IMR-90 (cell line): ENCODE measurements around the gene MTF2. TPM values are rescaled to one million over a fixed set of nuclear protein-coding genes. Genes with fewer than 3 reads are reported as not detected.

Source experiments
- ATAC-seq: fragments of 200-7000 bp; cut with Tn5 transposase; 2 replicates; pipeline ENCODE4 v1.9.1; 2020; ENCODE audit warnings: low read depth, mild to moderate bottlenecking, moderate library complexity
- BruUV-seq: library from RNA; stranded (reverse); fragments of 400-500 nt; replicated peaks from 2 replicates; lab custom pipeline; 2021; lab: Mats Ljungman, UMichigan
- CTCF ChIA-PET: fragments of 300-600 bp; formaldehyde crosslinking; extraction: SDS; loops from one replicate; lab custom pipeline; 2021; ENCODE audit warnings: antibody characterized with exemption; lab: Yijun Ruan, JAX
- POLR2A ChIA-PET: fragments of 300-600 bp; sonication (Branson Sonifier 250); formaldehyde crosslinking; loops from one replicate; lab custom pipeline; 2022; ENCODE audit warnings: antibody characterized with exemption; ENCODE audit not compliant: unreplicated experiment; lab: Charles Lee
- DNase-seq: peaks from one replicate; pipeline ENCODE4 v3.0.0; 2013
- H2AFZ ChIP-seq: replicated peaks from 2 replicates; pipeline ENCODE3; 2013; ENCODE audit warnings: low read length, mild to moderate bottlenecking; ENCODE audit not compliant: poor library complexity
- H2AK5ac ChIP-seq: 2 replicates; pipeline ENCODE4 v1.6.1; 2013; ENCODE audit warnings: low read depth, low read length, inconsistent platforms
- H2AK9ac ChIP-seq: replicated peaks from 2 replicates; pipeline ENCODE3; 2013; ENCODE audit warnings: mild to moderate bottlenecking, low read depth, low read length, moderate library complexity; ENCODE audit not compliant: poor library complexity
- H2BK120ac ChIP-seq: 2 replicates; pipeline ENCODE4 v1.6.1; 2013; ENCODE audit warnings: low read depth, low read length, inconsistent platforms
- H2BK15ac ChIP-seq: 3 replicates; pipeline ENCODE4 v1.6.1; 2013; ENCODE audit warnings: low read depth, low read length, inconsistent platforms
- H2BK20ac ChIP-seq: 2 replicates; pipeline ENCODE4 v1.6.1; 2013; ENCODE audit warnings: low read depth, mild to moderate bottlenecking, inconsistent platforms, low read length, moderate library complexity
- H2BK5ac ChIP-seq: 2 replicates; pipeline ENCODE4 v1.6.1; 2013; ENCODE audit warnings: mild to moderate bottlenecking, low read depth, low read length, inconsistent platforms; ENCODE audit not compliant: poor library complexity, severe bottlenecking
- H3K14ac ChIP-seq: replicated peaks from 2 replicates; pipeline ENCODE4 v1.6.1; 2013; ENCODE audit warnings: low read depth, low read length, inconsistent platforms
- H3K18ac ChIP-seq: 2 replicates; pipeline ENCODE4 v1.6.1; 2013; ENCODE audit warnings: low read depth, low read length, control low read depth
- H3K23ac ChIP-seq: 2 replicates; pipeline ENCODE4 v1.6.1; 2013; ENCODE audit warnings: low read depth, low read length, inconsistent platforms
- H3K27ac ChIP-seq: 2 replicates; pipeline ENCODE4 v1.5.1; 2013; ENCODE audit warnings: mild to moderate bottlenecking, control low read depth, low read length; ENCODE audit not compliant: insufficient read depth
- H3K27me3 ChIP-seq: 2 replicates; pipeline ENCODE4 v1.6.1; 2013; ENCODE audit warnings: low read length; ENCODE audit not compliant: control insufficient read depth, insufficient read depth
- H3K36me3 ChIP-seq: 2 replicates; pipeline ENCODE4 v1.6.1; 2013; ENCODE audit warnings: low read length, mixed read lengths; ENCODE audit not compliant: control insufficient read depth, insufficient read depth
- H3K4ac ChIP-seq: 2 replicates; pipeline ENCODE4 v1.6.1; 2013; ENCODE audit warnings: low read depth, low read length, inconsistent platforms
- H3K4me1 ChIP-seq: 2 replicates; pipeline ENCODE4 v1.6.1; 2013; ENCODE audit warnings: low read length, mixed read lengths; ENCODE audit not compliant: control insufficient read depth, insufficient read depth
- H3K4me2 ChIP-seq: 2 replicates; pipeline ENCODE4 v1.6.1; 2013; ENCODE audit warnings: low read depth, mild to moderate bottlenecking, control low read depth, low read length, moderate library complexity
- H3K4me3 ChIP-seq: 2 replicates; pipeline ENCODE4 v1.5.1; 2013; ENCODE audit warnings: low read depth, mild to moderate bottlenecking, control low read depth, low read length, moderate library complexity; ENCODE audit not compliant: insufficient read depth
- H3K56ac ChIP-seq: 2 replicates; pipeline ENCODE4 v1.6.1; 2013; ENCODE audit warnings: low read length, inconsistent platforms; ENCODE audit not compliant: insufficient read depth; ENCODE audit errors: extremely low read depth
- H3K79me1 ChIP-seq, 2 experiments: 2 replicates each; pipeline ENCODE4 v1.6.1; 2013; ENCODE audit warnings: low read length in 2 of 2, inconsistent platforms in 1 of 2, low read depth in 1 of 2
- H3K9ac ChIP-seq: 2 replicates; pipeline ENCODE4 v1.6.1; 2013; ENCODE audit warnings: low read depth, low read length, control low read depth
- H3K9me1 ChIP-seq: 2 replicates; pipeline ENCODE4 v1.6.1; 2013; ENCODE audit warnings: low read length, inconsistent platforms; ENCODE audit not compliant: insufficient read depth
- H3K9me3 ChIP-seq: 2 replicates; pipeline ENCODE4 v1.6.1; 2013; ENCODE audit warnings: low read length; ENCODE audit not compliant: control insufficient read depth, insufficient read depth
- H4K20me1 ChIP-seq: 2 replicates; pipeline ENCODE4 v1.6.1; 2013; ENCODE audit warnings: low read length, inconsistent platforms; ENCODE audit not compliant: insufficient read depth
- H4K5ac ChIP-seq: 2 replicates; pipeline ENCODE4 v1.6.1; 2013; ENCODE audit warnings: mild to moderate bottlenecking, low read depth, low read length, control low read depth
- H4K8ac ChIP-seq, 2 experiments: 2 replicates each; pipeline ENCODE4 v1.6.1; 2013; ENCODE audit warnings: low read depth in 2 of 2, low read length in 2 of 2, control low read depth in 1 of 2, inconsistent platforms in 1 of 2
- H4K91ac ChIP-seq: 2 replicates; pipeline ENCODE4 v1.6.1; 2013; ENCODE audit warnings: low read depth, low read length, inconsistent platforms; ENCODE audit not compliant: insufficient read depth
- CHD1 ChIP-seq: IDR thresholded peaks from 2 replicates; pipeline ENCODE4 v1.6.1; 2012; ENCODE audit warnings: low read depth, low read length, improper control_type of control experiment
- FOS ChIP-seq: fragments of 150-350 bp; IDR thresholded peaks from 2 replicates; pipeline ENCODE4 v1.6.1; 2016; ENCODE audit warnings: low read depth, low read length
- MAFK ChIP-seq: IDR thresholded peaks from 2 replicates; pipeline ENCODE4 v1.6.1; 2012; ENCODE audit warnings: low read depth, low read length, improper control_type of control experiment
- RAD21 ChIP-seq: IDR thresholded peaks from 2 replicates; pipeline ENCODE4 v1.6.1; 2012; ENCODE audit warnings: low read length, improper control_type of control experiment
- RFX5 ChIP-seq: IDR thresholded peaks from 2 replicates; pipeline ENCODE4 v1.8.0; 2012; ENCODE audit warnings: low read depth, mild to moderate bottlenecking, low read length, moderate library complexity
- USF2 ChIP-seq: fragments of 150-350 bp; IDR thresholded peaks from 2 replicates; pipeline ENCODE4 v1.6.1; 2017; ENCODE audit warnings: mild to moderate bottlenecking, antibody characterized with exemption, low read length, low read depth
- WGBS, 2 experiments: methylation state at CpG; one replicate each; pipeline versions ENCODE4 v1.1.5 to v1.1.7; 2013; ENCODE audit warnings: missing lambda C conversion rate in 2 of 2; ENCODE audit not compliant: insufficient read length in 1 of 2; ENCODE audit errors: extremely low coverage in 2 of 2; 5-methylcytosine and 5-hydroxymethylcytosine counted together
- dilution Hi-C: fragments of 300-500 bp; cut with HindIII; formaldehyde crosslinking; loops from one replicate; pipeline ENCODE4 v1.14.3; 2018; ENCODE audit warnings: low sequenced_read_pairs; ENCODE audit not compliant: unreplicated experiment
- in situ Hi-C: fragments of 300-500 bp; cut with MboI; formaldehyde crosslinking; loops from 3 replicates; pipeline ENCODE4 v1.14.3; 2019; ENCODE audit warnings: low sequenced_read_pairs, inconsistent platforms, mixed read lengths
- intact Hi-C: fragments of 100-400 bp; cut with micrococcal nuclease; formaldehyde crosslinking; loops from 2 replicates; pipeline ENCODE4 v1.10.0; 2022
- polyA plus RNA-seq, 3 experiments: library from polyadenylated mRNA; depleted of rRNA; stranded (reverse); fragments of >200 nt; gene quantifications; 2 replicates each; pipeline ENCODE4 v1.2.3, GENCODE V29; 2012; ENCODE audit warnings: low replicate concordance in 1 of 3
- total RNA-seq: library from RNA; depleted of rRNA; stranded (reverse); fragments of >200 nt; gene quantifications from 2 replicates; pipeline ENCODE4 v1.2.3, GENCODE V29; 2012
- TF ChIP-seq, protein P1 (sequence below): conservative IDR thresholded peaks from 2 replicates; pipeline ENCODE4 v1.5.1; 2012; ENCODE audit warnings: mild to moderate bottlenecking, low read depth, low read length, improper control_type of control experiment

Gene MTF2
- total and polyA plus RNA-seq, 2 of the 4 experiments (the other 2 are of a cell fraction), result 10.6 to 39.8 TPM

DNA sequence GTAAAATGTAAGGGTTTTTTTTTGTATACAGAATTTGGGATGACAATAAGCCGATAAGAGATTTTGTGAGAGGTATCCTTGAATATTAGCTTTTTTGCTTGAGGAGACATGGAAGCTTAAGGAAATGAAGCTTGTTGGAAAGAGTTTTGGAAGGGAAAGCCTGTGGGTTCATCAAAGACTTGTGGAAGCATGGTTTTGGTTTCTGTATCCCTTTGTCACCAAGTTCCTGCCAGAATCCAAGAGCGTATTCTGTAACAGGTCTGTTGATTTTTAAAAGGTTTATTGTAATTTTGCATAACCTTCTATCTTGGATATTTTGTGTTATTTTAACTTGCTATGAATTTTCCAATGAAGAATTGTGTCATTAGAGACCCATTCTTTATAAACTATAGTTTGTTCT, 63.1 kb downstream of the MTF2 start:
- Histone ChIP-seq H4K91ac (no peak overlapping the region), H2BK15ac (no peak overlapping the region), H3K79me1 (peaks cover 0 to 9% of the 10 kb centered on the region in 2 experiments; a peak in 2 of 4 replicates), H2AK9ac (no peak overlapping the region), H3K18ac (no peak overlapping the region), H3K4me3 (no peak overlapping the region), H4K8ac (no peak overlapping the region), H3K4me1 (no peaks in the 10 kb centered on the region), H3K4ac (no peak overlapping the region), H2AFZ (no peak overlapping the region), H2BK5ac (no peak overlapping the region), H4K20me1 (no peaks in the 10 kb centered on the region), H3K36me3 (peaks cover 1% of the 10 kb centered on the region; the same call in 1 of the 2 replicates), H3K9ac (no peak overlapping the region), H3K9me1 (peaks cover 2% of the 10 kb centered on the region; the same call in 1 of the 2 replicates), H3K9me3 (no peaks in the 10 kb centered on the region), H3K56ac (no peak overlapping the region), H2AK5ac (no peak overlapping the region), H3K23ac (no peak overlapping the region), H2BK120ac (no peak overlapping the region), H3K14ac (no peak overlapping the region), H3K27me3 (no peaks in the 10 kb centered on the region), H3K27ac (no peak overlapping the region), H4K5ac (no peak overlapping the region), H3K4me2 (no peak overlapping the region), H2BK20ac (no peak overlapping the region)
- intact Hi-C loops (no loop called here), dilution Hi-C loops (no loop called here), in situ Hi-C loops (no loop called here)
- ChIA-PET CTCF (no interaction called here), POLR2A (no interaction called here)
- no peak for TF ChIP-seq RAD21
- TF ChIP-seq CHD1, result no peak
- TF ChIP-seq FOS, result no peak
- TF ChIP-seq USF2, result no peak
- no peak for TF ChIP-seq MAFK
- no peak for TF ChIP-seq RFX5
- TF ChIP-seq, protein P1, sequence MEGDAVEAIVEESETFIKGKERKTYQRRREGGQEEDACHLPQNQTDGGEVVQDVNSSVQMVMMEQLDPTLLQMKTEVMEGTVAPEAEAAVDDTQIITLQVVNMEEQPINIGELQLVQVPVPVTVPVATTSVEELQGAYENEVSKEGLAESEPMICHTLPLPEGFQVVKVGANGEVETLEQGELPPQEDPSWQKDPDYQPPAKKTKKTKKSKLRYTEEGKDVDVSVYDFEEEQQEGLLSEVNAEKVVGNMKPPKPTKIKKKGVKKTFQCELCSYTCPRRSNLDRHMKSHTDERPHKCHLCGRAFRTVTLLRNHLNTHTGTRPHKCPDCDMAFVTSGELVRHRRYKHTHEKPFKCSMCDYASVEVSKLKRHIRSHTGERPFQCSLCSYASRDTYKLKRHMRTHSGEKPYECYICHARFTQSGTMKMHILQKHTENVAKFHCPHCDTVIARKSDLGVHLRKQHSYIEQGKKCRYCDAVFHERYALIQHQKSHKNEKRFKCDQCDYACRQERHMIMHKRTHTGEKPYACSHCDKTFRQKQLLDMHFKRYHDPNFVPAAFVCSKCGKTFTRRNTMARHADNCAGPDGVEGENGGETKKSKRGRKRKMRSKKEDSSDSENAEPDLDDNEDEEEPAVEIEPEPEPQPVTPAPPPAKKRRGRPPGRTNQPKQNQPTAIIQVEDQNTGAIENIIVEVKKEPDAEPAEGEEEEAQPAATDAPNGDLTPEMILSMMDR, result no peak
- no TSS peak for BruUV-seq
- 100% methylated on average over 1 of the region's 2 CpGs for WGBS, 2 experiments
- DNase-seq, result no peak
- no peak for ATAC-seq
